Activated T-cell treated with anti-CD3 and anti-CD28 coated beads, Interleukin-2, amount 50 U/mL, for 48 hours (primary cell): ENCODE results near the gene PPP1R3C.

ENCODE experiments used
- DNase-seq, 2 experiments: peaks; one replicate each; pipeline ENCODE4 v3.0.0-alpha.2; 2020

Gene PPP1R3C

DNA sequence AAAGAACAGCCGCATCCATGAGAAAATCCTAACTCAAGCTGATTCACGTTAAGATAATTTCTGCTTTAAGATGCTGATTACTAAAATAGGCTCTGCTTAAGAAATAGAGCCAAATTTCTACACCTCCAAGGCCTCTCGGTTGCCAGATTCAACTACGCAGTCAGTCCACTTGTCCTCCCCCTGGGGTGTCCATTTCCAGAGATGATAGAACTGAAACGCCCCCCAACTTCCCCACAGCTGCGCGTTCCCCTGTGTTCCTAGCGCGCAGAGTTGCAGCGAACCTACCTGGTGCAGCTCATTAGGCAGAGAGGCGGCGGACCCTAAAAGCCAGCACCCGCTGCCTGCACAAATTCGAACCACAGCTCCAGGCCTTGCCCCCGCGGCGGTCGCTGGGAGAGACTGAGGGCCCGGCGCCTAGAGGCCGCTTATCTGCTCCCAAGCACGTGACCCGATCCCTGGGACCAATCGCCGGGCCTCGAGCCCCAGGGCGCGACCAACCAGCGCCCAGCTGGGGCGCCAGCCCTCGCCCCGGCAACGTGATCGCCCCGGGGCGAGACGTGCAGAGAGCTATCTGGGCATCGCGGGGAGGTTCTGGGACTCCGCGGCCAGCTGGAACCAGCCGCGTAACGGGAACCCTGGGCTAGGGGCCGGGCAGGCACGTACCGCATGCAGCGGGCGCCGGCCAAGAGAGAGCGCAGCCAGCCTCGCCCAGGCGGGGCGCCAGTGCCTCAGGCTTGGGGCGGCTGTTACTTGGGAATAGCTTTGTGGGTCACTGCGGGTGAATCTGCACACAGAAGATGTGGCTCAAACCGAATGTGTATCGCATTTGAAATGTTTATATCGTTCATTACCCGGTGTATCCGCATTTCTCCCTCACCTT lies at the start of gene PPP1R3C:
Gene PPP1R3C, minus strand, starts transcription at position 401 of the 880 bp plus-strand sequence. Its CDS starts 102 bp downstream, at position 299.
- DNase-seq, result peak; percentile 70 to 78

DNA sequence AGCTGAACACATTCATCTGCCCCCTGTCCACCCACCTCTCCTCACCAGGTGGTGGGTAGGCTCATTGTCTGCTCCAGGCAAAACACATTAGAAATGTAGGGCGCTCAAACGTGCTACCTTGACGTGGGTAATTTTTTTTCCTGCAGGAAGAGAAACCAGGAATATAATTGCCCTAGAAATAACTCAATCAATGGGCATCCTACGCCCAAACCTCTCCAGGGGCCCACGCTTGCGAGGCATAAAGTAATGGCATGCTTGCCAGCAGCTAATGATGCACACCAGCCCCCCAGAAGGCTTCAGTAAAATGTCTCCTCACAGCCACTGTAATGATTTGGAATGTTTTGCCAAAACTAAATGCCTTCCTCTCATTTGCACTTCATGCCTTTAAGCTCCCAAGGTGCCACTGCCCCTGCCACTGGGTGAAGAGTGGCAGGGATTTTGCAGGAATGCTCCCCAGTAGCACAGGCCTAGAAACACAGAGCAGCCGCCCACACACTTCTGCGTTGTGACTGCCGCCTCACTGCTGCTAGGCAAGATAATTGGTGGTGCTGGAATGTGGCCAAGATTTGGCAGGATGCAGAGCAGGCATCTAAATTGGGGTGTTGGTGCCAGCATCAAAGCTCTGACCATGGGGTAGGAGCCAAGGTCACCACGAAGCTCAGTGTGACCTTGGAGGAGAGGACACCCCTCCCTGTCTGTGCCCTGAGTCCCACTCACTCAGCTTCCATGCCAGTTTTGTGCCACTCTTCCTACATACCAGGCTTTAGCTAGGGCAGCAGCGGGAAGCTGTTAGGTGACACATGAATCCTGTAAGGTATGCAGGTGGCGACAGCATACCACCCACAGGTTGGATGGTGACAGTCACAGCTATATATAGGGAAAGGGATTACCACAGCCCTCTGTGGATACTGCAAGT lies 48.7 kb upstream of the PPP1R3C start:
- peak in 1 of 2 experiments; percentile 22 for DNase-seq

DNA sequence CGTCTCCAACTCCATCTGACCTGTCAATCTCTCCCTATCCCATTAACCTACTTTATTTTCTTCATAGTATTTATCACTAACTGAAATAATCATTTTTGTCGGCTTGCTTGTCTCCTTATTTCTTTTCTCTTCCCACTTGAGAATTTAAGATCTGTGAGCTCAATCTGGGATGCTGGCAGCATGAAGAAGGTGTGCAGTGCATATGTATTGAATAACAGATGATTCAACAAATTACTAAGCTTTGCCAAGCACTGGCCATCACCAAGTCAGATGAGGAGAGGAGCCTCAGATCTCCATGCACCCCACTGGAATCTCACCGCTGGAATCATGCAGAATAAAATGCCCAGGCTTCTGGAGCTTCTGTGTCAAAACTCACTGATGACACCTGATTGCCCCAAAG lies 47.6 kb upstream of the PPP1R3C start:
- DNase-seq, result no peak

DNA sequence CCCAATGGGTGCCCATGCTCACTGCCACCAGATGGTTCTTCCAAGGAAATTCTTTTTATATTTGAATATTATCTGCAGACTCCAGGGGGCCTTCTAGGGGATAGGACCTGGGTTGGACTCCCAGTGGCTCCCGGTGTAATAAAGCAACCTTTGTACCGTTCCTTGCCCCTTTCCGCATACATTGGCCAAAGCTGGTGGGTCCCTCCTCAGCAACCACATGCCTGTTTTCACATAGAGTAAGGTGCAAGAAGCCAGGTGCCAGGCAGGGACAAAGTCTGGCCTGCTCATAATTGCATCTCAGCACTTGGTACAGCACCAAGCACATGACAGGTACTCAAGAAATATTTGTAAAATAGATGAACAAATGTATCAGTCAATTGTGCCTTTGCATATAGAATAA lies 46.4 kb upstream of the PPP1R3C start:
- DNase-seq, result no peak

DNA sequence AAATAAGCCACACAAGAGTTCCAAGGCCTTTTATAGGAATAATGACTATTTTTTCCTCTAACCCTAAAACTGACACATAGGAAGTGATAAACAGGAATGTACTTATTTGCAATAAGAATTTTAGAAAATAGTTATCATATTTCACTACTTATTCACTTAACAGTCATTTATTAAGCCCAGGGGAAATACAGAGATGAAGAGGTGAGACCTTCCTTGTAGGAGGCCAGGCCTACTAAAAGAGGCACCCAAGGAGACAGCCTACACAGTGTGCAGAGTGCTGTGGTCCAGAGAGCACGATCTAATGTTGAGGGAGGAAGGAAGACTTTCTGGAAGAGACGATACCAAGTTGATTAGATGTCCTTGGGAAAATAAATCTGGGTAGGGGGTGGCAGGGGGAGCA lies 45.0 kb upstream of the PPP1R3C start:
- DNase-seq, result no peak

DNA sequence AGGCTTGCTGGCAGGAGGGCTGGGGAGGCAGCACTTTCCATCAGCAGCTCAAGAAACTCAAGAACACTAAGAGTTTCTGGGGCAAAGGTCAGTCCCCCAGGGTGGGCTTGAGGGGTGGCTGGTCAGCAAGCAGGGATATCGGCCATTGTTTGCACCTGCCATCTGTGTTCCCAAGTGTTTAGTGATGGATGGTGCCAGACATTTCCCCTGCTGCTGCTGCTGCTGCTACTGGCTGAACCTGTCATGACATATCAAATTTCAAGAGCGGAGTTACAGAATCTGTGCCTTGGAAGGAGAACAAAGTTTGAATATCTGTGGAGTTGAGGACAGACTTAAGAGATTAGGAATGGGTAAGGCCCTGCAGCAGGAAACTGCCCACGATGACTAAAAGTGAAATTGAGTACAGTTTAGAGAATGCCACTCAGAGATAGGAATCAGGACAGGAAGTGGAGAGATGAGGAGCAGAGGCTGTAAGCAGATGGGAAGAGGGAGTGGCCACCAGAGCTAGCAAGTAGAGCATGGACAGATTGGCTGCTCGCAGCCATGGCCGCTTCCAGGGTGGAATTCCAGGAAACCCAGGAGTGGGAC lies 39.2 kb upstream of the PPP1R3C start:
- DNase-seq, result no peak

DNA sequence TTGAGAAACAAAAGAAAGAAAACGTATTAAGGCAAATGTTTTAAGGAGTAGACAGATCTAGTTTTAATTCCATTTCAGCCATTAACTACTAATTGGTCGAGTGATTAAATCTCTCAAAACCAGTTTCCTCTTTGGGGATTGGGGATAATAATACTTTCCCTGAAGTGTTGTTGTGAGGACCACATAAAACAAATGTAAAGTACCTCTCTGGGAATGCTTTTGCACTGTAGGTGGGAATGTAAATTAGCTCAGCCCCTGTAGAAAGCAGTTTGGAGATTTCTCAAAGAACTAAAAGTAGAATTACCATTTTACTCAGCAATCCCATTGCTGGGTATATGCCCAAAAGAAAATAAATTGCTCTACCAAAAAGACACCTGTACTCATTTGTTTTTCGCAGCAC lies 36.0 kb upstream of the PPP1R3C start:
- no peak for DNase-seq

DNA sequence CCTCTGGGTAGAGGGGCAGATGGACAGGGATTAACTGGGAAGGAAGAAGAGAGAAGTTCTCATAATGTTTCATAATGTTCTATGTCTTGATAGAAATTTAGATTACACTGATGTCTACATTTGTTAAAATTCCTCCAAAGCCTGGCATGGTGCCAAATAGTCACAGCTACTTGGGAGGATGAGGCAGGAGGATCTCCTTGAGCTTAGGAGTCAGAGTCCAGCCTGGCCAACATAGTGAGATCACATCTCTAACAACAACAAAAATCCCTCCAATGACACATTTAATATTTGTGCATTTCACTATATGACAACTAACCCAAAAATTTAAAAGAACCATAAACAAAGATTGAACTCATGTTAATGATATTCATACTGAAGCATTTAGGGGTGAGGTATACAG lies 33.0 kb upstream of the PPP1R3C start:
- no peak for DNase-seq

DNA sequence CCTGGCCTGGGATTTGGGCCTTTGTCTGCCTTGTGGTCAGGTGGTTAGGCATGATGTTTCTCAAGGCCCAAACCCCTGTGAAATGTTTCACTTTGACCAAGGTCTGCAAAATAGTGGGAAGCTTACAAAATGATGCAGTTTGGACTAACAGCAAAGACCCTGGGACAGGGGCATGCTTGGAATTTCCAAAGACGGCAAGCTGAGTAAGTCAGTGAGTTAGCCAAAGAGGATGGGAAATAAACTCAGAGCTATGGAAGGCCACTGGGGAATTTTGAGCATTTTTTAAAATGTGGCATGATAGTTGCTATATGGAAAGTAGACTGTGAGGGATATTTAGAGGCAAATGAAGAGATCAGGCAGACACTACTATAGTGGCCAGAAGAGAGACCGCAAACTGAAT lies 31.6 kb upstream of the PPP1R3C start:
- no peak for DNase-seq

DNA sequence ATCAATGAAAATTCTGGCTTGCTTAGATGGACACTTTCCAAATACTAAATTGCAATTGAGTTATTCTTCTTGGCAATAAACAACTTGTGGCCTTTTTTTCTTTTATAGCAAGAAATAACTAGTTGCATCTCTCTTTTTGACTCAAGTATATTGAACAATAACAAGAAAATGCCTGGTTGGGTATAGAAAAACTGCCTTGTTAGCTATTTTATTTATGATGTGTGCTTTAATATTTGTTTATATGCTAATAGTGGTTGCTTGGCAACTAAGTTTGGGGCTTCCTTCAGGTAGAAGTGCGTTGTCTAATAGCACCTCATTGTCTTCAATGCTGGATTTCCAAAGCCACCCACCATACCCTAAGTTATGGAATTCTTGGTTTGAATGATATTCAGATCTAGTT lies 30.1 kb upstream of the PPP1R3C start:
- DNase-seq, result no peak

DNA sequence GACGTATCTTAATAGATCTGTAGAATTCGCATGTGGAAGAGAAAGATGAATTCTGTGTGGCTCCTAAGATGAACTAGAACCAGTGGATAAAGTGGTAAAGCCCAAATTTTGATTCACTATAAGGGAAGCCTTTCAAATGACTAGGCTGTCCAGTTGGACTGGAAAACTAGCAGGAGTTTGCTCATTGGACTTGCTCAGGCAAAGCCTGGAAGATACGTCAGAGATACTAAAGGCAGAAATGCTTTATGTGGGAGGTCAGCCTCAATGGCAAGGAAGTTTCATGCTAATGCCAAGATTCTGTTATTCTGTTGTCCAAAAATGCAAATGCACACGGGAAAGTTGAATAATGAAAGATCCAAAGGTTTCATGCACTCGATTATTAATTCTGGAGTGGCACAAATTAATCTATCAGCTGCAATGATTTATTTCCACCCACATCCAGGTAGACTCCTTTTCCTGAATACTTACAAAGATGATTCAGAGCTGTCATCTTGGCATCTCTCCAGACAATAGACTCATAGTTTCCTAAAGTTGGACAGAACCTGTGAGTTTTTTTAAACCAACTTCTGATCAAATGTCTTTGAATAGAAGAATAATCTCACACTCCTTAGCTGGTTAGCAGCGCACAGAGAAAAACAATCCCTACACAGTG lies 20.5 kb upstream of the PPP1R3C start:
- DNase-seq, result no peak

DNA sequence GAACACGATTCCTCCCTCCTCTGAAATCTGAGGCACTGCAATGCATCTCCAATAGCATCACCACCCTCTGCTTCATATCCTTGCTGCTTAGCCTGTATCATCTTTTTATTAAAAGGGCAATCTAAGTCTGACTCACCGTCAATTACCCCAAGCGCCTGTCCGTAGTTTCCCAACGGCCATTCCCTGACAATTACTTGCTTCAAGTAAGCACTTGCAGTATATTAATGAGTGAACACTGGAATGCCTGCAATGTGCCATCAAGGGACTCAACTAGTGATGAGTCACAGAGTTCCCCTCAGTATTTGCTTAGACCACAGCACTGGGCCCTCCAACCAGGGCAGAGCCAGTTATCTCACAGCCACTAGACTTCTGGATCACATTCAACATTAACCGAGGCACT lies 19.5 kb upstream of the PPP1R3C start:
- no peak for DNase-seq

DNA sequence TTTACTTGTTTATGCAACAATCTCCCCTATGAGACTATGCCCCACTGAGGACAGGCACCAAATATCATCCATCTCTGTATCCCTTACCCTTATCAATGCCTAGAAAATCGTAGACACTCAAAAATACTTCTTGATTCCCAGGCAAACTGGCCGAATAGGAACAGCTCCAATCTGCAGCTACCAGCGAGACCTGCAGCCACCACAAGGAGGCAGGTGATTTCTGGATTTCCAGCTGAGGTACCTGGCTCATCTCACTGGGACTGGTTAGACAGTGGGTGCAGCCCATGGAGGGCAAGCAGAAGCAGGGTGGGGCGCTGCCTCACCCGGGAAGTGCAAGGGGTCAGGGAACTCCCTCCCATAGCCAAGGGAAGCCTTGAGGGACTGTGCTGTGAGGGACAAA lies 10.8 kb upstream of the PPP1R3C start:
- no peak for DNase-seq

DNA sequence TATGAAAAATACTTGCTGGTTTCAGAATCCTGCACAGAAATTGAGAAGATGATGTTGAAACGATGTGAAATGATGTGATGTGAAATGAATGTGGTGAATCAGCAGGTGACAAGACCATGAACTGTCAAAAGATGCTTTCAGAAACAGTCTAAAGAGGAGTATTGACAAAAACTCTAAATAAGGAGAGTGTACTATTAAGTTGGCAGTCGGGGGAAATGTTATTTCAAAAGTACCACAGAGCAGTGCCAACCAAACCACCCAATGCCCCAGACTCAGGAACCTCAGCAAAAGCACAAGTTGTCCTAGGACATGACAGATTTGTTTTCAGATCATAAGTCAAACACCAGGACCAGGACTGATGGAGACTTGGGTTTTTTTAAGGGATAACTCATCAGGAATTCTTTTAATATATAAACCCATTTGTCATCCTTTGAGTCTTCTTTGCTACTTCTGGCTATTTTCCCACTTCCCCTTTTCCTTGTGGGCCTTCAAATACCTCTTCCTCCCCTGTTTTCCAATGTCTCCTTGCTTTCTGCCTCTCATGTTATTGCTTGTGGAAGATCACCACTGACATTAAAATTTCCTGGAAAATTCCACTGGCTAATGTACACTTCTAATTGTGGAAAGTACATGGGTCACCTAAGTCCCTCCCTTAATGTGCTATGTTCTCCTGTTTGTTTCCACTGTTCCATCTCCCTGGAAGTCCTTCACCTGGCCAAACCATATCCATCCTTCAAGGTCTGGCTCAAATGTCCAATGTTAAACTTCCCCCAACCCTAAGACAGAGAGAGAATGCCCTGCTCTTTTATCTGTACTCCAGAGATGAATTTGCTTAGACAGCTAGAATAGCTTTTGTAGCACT lies 10.2 kb upstream of the PPP1R3C start:
- no peak for DNase-seq

DNA sequence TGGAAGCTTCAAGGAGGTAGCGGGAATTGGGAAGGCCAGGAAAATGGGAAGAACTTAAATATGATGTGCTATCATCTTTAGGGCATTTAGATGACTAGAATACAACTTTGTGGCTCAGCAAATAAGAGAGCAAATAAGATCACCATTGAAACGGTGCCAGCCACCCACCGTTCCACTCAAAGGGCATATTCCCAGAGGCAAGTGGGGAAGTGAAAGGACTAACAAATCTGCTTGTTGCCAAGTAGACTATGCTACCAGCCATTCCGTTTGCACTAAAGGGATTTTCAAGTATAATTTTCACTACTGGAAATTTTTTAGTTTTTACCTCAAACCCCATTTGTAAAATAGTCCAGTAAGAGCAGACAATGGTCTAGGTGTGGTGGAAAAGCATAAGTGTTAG lies 4.0 kb upstream of the PPP1R3C start:
- DNase-seq, result no peak

DNA sequence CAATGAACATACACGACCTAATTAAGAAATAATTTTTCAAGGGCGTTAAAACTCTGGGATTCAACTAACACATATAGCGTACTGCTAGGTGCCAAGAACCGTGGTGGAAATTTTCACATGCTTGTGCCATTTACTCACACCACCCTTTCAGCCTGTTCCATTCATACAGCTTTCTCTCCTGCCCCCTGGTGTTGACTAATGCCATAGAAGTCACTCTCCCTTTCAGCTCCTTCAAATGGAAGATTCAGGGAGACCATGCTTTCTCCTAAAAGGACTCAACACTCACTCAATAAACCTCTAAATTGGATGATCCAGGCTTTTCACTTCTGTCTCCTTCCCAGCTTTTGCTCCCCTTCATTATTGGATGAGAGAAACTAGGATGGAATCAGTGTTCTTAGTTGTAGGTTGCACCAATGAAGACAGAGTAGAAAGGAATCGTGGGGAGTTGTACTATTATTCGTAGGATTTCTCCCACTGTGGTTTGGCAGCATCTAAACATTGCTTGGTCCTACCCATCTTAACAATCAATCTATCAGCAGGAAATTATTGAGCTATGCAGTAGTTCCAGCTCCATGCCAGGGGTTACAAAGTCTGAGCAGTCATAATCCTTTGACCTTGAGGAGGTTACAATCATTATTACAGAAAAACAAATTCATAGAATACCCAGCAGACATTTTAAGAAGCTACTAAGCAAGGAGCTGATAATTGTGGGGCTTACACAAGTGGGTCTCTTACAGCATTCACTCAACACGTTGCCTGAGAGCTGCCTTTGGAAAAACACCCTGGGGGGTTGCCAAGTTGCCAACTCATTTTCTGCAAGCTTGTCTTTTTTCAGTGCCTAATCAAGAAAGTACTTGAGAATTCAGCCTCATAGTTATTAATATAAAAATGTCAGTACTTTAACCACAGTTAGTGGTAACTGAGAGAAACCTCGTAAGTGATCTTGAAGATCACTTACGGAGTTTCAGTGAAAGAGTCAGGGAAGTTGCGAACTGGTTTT lies 2.8 kb upstream of the PPP1R3C start:
- DNase-seq, result peak; percentile 37 to 41

DNA sequence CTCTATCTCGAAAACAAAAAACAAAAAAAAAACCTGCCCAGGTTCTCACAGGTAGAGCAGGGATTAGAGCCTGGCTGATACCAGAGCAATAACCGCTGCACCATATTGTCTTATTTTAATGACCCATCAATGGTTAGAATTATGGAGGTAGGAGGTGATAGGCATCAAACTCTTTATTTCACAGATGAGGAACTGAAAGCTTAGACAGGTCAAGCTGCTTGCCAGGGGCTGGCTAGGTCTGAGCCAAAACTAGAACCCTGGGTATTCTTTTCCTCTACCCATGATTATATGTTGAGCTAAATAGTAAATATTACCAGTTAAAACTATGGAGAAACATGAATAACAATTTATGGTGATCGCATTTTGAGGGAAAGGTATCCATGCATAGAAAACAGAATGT lies 2.0 kb upstream of the PPP1R3C start:
- no peak for DNase-seq

DNA sequence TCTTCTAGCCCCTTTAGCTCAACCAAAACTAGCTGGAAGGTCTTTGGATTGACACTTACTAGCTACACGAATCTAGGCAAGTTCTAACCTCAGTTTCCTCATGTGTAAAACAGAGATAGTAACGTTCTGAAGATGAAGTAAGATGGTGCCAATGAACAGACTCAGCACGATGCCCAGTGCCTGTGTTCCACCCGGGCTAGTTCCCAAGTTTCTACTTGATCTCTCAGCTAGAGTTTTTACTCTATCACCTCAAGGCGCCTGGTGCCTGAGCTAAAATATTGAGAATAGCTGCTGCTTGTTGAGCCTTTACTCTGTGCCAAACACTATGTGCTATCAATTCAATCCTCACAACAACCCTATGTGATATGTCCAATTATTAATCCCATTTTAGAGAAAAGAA lies 1.4 kb upstream of the PPP1R3C start:
- no peak for DNase-seq

DNA sequence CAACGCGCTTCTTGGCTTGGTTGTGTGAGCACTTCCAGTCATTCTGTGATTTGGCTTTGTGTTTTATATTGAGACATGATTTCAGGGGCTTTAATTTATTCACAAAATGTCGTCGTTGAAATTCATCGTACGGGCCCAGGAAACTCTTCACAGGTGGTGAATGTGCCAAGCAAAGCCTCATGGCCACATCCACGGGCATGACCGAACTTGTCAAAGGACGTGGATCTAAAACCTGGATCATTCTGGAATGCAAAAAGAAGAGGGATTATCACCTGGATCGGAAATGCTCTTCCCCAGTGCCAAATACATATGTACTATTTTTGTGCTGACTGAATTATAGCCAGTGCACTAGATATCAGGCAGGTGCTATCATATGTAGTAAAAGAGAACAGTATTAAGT lies 2.2 kb downstream of the PPP1R3C start:
- DNase-seq, result no peak

DNA sequence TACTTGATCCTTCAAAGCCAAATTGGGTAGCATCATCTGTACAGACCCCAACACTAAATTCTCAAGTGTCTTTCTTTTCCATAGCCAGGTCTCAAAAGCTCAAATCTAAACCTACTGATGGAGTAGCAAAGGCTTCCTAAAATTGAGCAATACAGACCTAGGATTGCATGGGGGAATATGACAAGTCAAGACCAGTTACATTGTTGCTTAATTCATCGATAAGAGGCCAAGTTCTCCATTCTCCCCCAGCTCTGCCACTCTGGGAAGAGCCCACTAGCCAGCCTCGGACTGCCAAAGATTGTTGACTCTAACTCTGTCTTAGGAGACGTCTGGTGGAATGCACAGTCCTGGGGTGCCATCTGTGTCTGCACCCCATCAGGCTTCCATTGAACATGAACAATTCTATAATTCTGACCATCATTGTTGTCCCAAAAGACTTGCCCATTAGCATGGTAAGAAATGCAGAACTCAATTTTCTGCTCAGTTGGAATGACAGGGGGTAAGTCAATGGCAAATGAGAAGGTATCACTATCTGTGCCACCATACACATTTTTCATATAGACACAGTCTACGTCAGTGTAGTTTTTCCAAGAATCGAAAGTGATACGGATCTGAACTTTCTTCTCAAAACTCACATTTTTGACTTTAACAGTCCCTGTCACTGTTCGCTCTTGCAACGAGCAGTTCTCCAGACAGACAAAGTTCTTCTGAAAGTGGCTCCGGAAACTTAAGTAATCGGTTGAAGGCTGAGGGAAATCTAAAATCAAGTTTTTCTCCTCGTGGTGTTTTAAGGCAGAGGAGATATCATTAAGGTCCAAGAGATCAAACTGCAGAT lies 2.9 kb downstream of the PPP1R3C start:
- no peak for DNase-seq
